MM.1S (cell line): ENCODE data around the gene BCAT1.

Experiments
- DNase-seq: peaks from one replicate; pipeline ENCODE4 v3.0.0-alpha.2; 2015
- H2AFZ ChIP-seq: fragments of 300-600 bp; sonication (generic); 2 replicates; pipeline ENCODE4 v1.6.0; 2016; ENCODE audit warnings: antibody characterized with exemption, low read length
- H3F3A ChIP-seq: fragments of 300-600 bp; sonication (generic); 2 replicates; pipeline ENCODE4 v1.6.1; 2016; ENCODE audit warnings: mild to moderate bottlenecking, antibody characterized with exemption, low read length, moderate library complexity, mixed read lengths; ENCODE audit not compliant: insufficient read depth
- H3K27ac ChIP-seq: fragments of 300-600 bp; sonication (generic); 2 replicates; pipeline ENCODE4 v1.5.1; 2016; ENCODE audit warnings: mild to moderate bottlenecking, low read length
- H3K27me3 ChIP-seq: fragments of 300-600 bp; sonication (generic); replicated peaks from 2 replicates; pipeline ENCODE4 v1.6.0; 2016; ENCODE audit warnings: low read length; ENCODE audit not compliant: insufficient read depth
- H3K36me3 ChIP-seq: fragments of 300-600 bp; sonication (generic); replicated peaks from 2 replicates; pipeline ENCODE4 v1.6.1; 2016; ENCODE audit warnings: mild to moderate bottlenecking, low read length, mixed read lengths; ENCODE audit not compliant: insufficient read depth
- H3K4me1 ChIP-seq: fragments of 300-600 bp; sonication (generic); 2 replicates; pipeline ENCODE4 v1.6.1; 2016; ENCODE audit warnings: low read length, mixed read lengths
- H3K4me2 ChIP-seq: fragments of 300-600 bp; sonication (generic); 2 replicates; pipeline ENCODE4 v1.6.0; 2016; ENCODE audit warnings: low read depth, low read length
- H3K4me3 ChIP-seq: fragments of 300-600 bp; sonication (generic); 2 replicates; pipeline ENCODE4 v1.5.1; 2016; ENCODE audit warnings: low read length, mixed read lengths
- H3K79me2 ChIP-seq: fragments of 300-600 bp; sonication (generic); 2 replicates; pipeline ENCODE4 v1.6.1; 2016; ENCODE audit warnings: mixed run types, low read length, mixed read lengths
- H3K9ac ChIP-seq: fragments of 300-600 bp; sonication (generic); 2 replicates; pipeline ENCODE4 v1.6.1; 2016; ENCODE audit warnings: low read length, mixed read lengths
- H3K9me2 ChIP-seq: fragments of 300-600 bp; sonication (generic); replicated peaks from 2 replicates; pipeline ENCODE4 v1.6.1; 2016; ENCODE audit warnings: mild to moderate bottlenecking, low read length, mixed read lengths; ENCODE audit not compliant: insufficient read depth
- H3K9me3 ChIP-seq: fragments of 300-600 bp; sonication (generic); replicated peaks from 2 replicates; pipeline ENCODE4 v1.6.1; 2016; ENCODE audit warnings: mild to moderate bottlenecking, low read length, mixed read lengths; ENCODE audit not compliant: insufficient read depth
- H4K20me1 ChIP-seq: fragments of 300-600 bp; sonication (generic); 2 replicates; pipeline ENCODE4 v1.6.1; 2016; ENCODE audit warnings: mild to moderate bottlenecking, low read length, moderate library complexity, mixed read lengths; ENCODE audit not compliant: insufficient read depth
- EZH2 ChIP-seq: fragments of 300-600 bp; sonication (generic); optimal IDR thresholded peaks from 2 replicates; pipeline ENCODE3; 2017; ENCODE audit warnings: low read depth, mild to moderate bottlenecking, antibody characterized with exemption, low read length, mixed read lengths
- EZH2phosphoT487 ChIP-seq: fragments of 300-600 bp; sonication (generic); IDR thresholded peaks from 2 replicates; pipeline ENCODE4 v1.6.1; 2018; ENCODE audit warnings: antibody characterized with exemption, low read length
- TF ChIP-seq, protein P1 (sequence below): fragments of 300-600 bp; sonication (generic); IDR thresholded peaks from 2 replicates; pipeline ENCODE4 v1.5.1; 2016; ENCODE audit warnings: antibody characterized with exemption, low read length, mixed read lengths

Gene BCAT1

DNA sequence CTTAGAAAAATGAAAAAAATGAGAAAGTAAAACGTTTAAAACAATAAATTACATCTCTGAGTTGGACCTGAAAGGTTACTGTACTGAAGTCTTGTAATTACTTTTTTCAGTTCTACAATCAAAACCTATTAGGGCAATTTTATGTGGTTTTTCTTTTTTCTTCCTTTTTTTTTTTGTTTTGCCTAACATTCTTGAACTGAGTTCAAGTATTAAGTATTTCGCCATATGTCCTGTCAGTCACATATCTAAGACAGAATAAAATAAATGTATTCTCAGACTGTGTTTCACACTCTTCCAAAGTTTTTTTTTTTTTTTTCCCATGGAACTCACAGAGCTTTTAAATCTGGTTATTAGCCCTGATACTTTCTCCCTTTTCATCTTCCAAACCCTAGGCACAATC, 172.0 kb downstream of the BCAT1 start:
- Histone ChIP-seq H3F3A (no peaks in the 10 kb centered on the region), H3K79me2 (no peaks in the 10 kb centered on the region), H3K4me1 (no peaks in the 10 kb centered on the region), H4K20me1 (no peaks in the 10 kb centered on the region), H2AFZ (no peak overlapping the region), H3K9me3 (no peaks in the 10 kb centered on the region), H3K27ac (no peak overlapping the region), H3K9me2 (no peaks in the 10 kb centered on the region), H3K9ac (no peak overlapping the region), H3K4me3 (no peak overlapping the region), H3K36me3 (no peaks in the 10 kb centered on the region), H3K4me2 (no peak overlapping the region), H3K27me3 (no peaks in the 10 kb centered on the region)
- no peak for TF ChIP-seq EZH2
- TF ChIP-seq, protein P1, sequence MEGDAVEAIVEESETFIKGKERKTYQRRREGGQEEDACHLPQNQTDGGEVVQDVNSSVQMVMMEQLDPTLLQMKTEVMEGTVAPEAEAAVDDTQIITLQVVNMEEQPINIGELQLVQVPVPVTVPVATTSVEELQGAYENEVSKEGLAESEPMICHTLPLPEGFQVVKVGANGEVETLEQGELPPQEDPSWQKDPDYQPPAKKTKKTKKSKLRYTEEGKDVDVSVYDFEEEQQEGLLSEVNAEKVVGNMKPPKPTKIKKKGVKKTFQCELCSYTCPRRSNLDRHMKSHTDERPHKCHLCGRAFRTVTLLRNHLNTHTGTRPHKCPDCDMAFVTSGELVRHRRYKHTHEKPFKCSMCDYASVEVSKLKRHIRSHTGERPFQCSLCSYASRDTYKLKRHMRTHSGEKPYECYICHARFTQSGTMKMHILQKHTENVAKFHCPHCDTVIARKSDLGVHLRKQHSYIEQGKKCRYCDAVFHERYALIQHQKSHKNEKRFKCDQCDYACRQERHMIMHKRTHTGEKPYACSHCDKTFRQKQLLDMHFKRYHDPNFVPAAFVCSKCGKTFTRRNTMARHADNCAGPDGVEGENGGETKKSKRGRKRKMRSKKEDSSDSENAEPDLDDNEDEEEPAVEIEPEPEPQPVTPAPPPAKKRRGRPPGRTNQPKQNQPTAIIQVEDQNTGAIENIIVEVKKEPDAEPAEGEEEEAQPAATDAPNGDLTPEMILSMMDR, result no peak
- no peak for TF ChIP-seq EZH2phosphoT487
- no peak for DNase-seq

DNA sequence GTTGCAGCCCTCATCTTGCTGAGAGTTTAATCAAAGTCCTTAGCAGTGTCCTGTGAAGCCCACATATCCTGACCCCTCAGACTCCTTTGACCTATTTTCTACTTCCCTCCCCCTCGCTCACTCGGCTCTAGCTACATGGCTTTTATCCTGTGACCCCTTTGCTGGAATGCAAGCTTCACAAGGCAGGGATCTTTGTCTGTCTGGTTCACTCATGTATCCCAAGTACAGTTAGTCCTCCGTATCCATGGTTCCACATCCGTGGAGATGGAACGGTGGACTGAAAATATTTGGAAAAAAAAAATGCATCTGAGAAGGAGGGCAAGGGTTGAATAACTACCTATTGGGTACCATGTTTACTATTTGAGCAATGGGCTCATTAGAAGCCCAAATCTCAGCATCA, 173.8 kb downstream of the BCAT1 start:
- no peak overlapping the region for H2AFZ ChIP-seq
- no peak overlapping the region for H3K4me2 ChIP-seq
- no peak for TF ChIP-seq EZH2
- TF ChIP-seq EZH2phosphoT487, result no peak
- TF ChIP-seq, protein P1, result no peak
- no peaks in the 10 kb centered on the region for H3K4me1 ChIP-seq
- no peak for DNase-seq
- H3K36me3 ChIP-seq, result no peaks in the 10 kb centered on the region
- H3K9ac ChIP-seq, result no peak overlapping the region
- no peak overlapping the region for H3K4me3 ChIP-seq
- H4K20me1 ChIP-seq, result no peaks in the 10 kb centered on the region
- no peaks in the 10 kb centered on the region for H3K9me3 ChIP-seq
- no peaks in the 10 kb centered on the region for H3K9me2 ChIP-seq
- no peaks in the 10 kb centered on the region for H3K79me2 ChIP-seq
- H3K27ac ChIP-seq, result no peak overlapping the region
- no peaks in the 10 kb centered on the region for H3F3A ChIP-seq
- no peaks in the 10 kb centered on the region for H3K27me3 ChIP-seq

DNA sequence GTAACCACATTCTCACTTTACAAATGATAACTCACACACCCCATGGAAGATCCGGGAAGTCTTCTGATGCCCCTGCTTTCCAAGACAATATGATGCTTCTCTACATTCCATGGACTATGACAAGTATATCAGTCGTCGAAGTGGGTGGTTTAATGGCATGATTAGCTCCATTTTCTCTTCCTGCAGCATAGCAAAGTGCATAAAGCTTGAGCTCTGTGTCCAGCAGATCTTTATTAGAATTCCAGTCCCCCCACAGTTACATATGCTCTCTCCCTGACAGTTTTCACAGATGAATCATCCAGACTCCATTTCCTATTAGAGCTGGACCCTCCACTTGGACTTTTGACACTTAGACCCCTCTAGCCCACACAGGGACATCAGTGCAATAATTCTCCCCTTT, 174.9 kb downstream of the BCAT1 start:
- no peaks in the 10 kb centered on the region for H3K27me3 ChIP-seq
- H3K79me2 ChIP-seq, result no peaks in the 10 kb centered on the region
- no peak overlapping the region for H2AFZ ChIP-seq
- H3K4me3 ChIP-seq, result no peak overlapping the region
- H3K27ac ChIP-seq, result no peak overlapping the region
- H3K9me2 ChIP-seq, result no peaks in the 10 kb centered on the region
- no peaks in the 10 kb centered on the region for H4K20me1 ChIP-seq
- no peak overlapping the region for H3K9ac ChIP-seq
- H3K36me3 ChIP-seq, result no peaks in the 10 kb centered on the region
- TF ChIP-seq EZH2phosphoT487, result no peak
- TF ChIP-seq EZH2, result no peak
- TF ChIP-seq, protein P1, result no peak
- H3K9me3 ChIP-seq, result no peaks in the 10 kb centered on the region
- DNase-seq, result no peak
- H3K4me1 ChIP-seq, result no peaks in the 10 kb centered on the region
- H3F3A ChIP-seq, result no peaks in the 10 kb centered on the region
- no peak overlapping the region for H3K4me2 ChIP-seq
